Activated T-cell treated with anti-CD3 and anti-CD28 coated beads for 1 hour (primary cell): ENCODE data around the gene DYSF.

ENCODE experiments used
- DNase-seq: peaks from one replicate; pipeline ENCODE4 v3.0.0-alpha.2; 2020; ENCODE audit warnings: low read depth

The DYSF gene

GRCh38 chr2:71602581-71602980 is 149.2 kb downstream of the DYSF start:
- no peak for DNase-seq

GRCh38 chr2:71603311-71603811 is 150.0 kb downstream of the DYSF start:
- no peak for DNase-seq

- DNase-seq, result no peak
Observed at GRCh38 chr2:71603851-71604725, 150.7 kb downstream of the DYSF start.

GRCh38 chr2:71604726-71605120 is 151.4 kb downstream of the DYSF start:
- DNase-seq, result no peak

- DNase-seq, result no peak
Observed at GRCh38 chr2:71605173-71605641, 151.8 kb downstream of the DYSF start.

- DNase-seq, result no peak
Observed at GRCh38 chr2:71605781-71606241, 152.4 kb downstream of the DYSF start.

GRCh38 chr2:71606244-71606643 is 152.9 kb downstream of the DYSF start:
- DNase-seq, result no peak

- DNase-seq, result no peak
Observed at GRCh38 chr2:71607151-71607889, 154.0 kb downstream of the DYSF start.

- DNase-seq, result no peak
Observed at GRCh38 chr2:71608034-71608433, 154.7 kb downstream of the DYSF start.

- DNase-seq, result no peak
Observed at GRCh38 chr2:71608441-71608840, 155.1 kb downstream of the DYSF start.

- no peak for DNase-seq
Observed at GRCh38 chr2:71609029-71609428, 155.7 kb downstream of the DYSF start.

- DNase-seq, result no peak
Observed at GRCh38 chr2:71609441-71609840, 156.1 kb downstream of the DYSF start.

- DNase-seq, result no peak
Observed at GRCh38 chr2:71609958-71610357, 156.6 kb downstream of the DYSF start.

GRCh38 chr2:71610671-71611070 is 157.3 kb downstream of the DYSF start:
- DNase-seq, result no peak

- DNase-seq, result no peak
Observed at GRCh38 chr2:71611247-71611646, 157.9 kb downstream of the DYSF start.

- no peak for DNase-seq
Observed at GRCh38 chr2:71611781-71612527, 158.6 kb downstream of the DYSF start.

GRCh38 chr2:71612581-71613402 is 159.4 kb downstream of the DYSF start:
- no peak for DNase-seq

GRCh38 chr2:71613403-71613952 is 160.1 kb downstream of the DYSF start:
- DNase-seq, result no peak

GRCh38 chr2:71613953-71614925 is 160.9 kb downstream of the DYSF start:
- no peak for DNase-seq
